Right hindlimb (tissue), 1 donor: ENCODE measurements around the gene UBXN10.
"Not testable (repeated sequence)": the region's sequence is repeated elsewhere in the genome, so short reads cannot be mapped to it uniquely, and the experiment has no call there.

ENCODE experiments used
- DNase-seq: peaks from one replicate; pipeline ENCODE4 v3.0.0-alpha.2; 2018

UBXN10 gene

DNA sequence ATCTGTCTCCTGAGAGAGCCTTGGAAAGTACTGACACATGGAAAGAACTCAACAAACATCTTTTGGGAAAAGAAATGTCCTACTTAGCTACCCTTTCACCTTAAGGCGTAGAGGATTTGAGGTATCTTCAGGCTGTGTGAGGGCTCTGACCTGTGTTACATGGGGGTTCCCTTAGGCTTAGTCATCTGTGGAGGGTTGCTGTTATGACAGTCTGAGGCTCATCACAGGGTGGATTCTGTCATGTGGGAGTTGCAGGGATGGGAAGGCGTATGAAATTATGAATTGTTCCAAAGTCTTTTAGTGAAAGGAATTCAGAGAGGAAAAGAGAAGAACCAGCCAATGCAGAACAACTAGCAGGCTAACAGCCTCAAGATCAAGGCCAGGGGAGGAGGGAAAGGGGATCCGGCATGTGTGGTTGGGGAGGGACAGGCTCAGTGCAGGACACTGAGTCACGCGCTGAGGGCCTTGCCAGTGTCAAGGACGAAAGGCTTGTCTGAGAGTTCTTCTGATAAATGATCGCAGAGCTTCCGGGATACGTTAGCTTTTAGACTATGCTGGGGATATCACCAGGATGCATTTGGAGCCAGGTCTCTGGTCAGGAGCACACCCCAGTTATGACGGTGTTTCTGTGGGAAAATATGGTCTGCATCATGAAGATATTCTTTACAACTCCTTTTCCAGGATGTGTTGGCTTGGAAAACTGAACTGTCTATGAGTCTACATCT, 25.0 kb downstream of the UBXN10 start:
- no peak for DNase-seq

- DNase-seq, result no peak
These were observed 25.6 kb downstream of the UBXN10 start for GRCh38 chr1:20211511-20211931.

- DNase-seq, result no peak
These were observed 26.3 kb downstream of the UBXN10 start for GRCh38 chr1:20212085-20212684.

DNA sequence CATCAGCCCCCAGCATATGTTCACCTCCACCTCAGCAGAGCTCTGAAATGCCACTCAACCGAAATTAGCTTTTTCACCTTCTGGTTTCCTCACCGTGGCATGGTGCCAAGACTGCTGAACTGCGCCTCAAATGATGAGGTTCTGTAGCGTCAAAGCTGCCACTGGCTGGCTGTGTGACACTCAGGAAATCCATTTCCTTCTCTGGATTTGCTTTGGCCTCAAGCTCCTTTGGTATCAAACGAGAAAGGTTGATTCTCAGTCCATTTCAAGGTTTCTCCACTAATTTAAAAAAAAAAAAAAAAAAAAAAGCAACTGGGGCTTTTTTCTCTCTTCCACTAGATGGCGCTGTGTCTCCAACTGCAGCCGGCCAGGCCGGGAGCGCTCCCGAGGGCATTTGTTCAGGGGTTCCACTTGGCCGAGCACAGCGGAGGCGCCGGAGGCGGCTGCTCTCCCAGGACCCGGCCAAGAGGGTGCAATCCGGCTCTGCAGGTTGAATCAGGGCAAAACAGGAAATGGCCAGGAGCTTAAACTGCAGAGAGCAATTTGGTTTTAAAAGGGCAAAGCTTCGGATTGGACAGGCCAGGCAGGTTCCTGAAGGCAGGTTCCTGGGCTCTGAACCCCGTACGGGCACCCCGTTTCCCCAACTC, 26.9 kb downstream of the UBXN10 start:
- peak; percentile 36 for DNase-seq

- no peak for DNase-seq
These were observed 29.8 kb downstream of the UBXN10 start for GRCh38 chr1:20215716-20216115.

DNA sequence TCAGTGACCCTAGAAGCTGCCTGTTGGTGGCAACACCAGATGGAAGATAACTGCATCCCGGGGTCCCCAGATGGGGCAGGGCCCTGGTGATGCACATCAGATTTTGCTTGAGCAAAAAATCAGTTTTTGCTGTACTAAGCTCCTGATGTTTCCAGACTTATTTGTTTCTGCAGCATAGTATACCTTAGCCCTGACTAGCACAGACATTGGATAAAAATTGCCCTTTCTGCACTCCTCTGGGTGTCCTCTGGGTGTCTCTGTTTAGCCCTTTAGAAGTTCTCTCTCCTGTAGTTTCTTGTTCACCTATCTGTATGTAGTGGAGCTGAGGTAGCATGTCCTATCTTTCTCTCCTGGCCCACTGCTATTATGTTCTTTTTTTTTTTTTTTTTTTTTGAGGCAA, 30.7 kb downstream of the UBXN10 start:
- DNase-seq, result no peak

- DNase-seq, result not testable (repeated sequence)
These were observed 33.2 kb downstream of the UBXN10 start for GRCh38 chr1:20219053-20219452.

DNA sequence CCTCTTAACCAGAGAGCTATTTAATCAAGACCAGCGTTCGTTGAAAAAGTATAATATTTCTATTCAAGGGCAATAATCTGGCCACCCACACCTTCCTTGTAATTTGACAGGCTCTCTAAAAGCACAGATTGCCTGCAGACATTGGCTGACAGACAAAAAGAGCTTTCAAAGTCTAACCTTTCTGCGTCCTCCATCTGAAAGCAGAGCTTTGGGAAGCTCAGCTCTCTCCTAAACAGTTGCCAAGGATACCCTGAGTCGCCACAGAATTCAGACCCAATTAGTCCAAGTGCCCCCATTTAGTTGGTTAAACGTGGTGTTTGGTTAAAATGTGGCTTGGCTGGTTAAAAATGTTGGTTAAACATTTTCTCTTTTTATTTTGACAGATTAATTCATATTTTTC, 34.1 kb downstream of the UBXN10 start:
- no peak for DNase-seq

- DNase-seq, result no peak
These were observed 37.2 kb downstream of the UBXN10 start for GRCh38 chr1:20223106-20223505.

GRCh38 chr1:20223551-20224419, 37.9 kb downstream of the UBXN10 start:
- no peak for DNase-seq

DNA sequence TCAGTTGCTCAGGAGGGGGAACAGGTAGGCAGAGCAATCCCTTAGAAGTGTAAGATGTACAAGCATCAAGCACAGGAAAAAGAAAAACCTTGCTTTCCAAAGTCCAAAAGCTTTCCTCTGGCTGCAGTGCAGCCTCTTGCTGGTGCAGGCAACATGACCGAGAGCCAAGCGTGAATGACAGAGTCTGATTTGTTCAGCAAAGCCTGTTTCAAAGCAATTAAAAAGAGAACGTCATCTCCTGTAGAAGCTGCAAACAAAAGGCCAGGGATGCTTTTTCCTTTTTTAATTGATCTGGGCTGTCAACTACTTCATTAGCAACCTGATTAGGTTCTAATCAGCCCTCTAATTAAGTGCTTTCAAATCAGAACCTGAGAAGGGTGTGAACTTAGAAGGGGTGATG, 38.6 kb downstream of the UBXN10 start:
- no peak for DNase-seq

DNA sequence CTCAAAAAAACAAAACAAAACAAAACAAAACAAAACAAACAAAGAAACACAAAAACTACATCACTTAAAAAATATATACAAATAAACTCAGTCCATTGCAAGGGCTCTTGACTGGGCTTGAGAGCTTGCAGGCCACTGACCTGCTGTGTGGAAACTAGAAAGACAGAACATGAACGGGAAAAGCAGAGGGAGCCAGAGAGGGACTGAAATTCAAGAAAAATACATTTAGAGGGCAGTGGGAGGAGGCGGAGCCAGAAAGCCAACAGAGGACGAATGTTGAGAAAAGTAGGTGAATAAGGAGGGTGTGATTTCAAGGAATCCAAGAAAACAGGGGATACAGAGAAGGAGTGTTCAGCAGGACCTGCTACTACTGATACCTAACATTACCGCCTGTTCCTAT, 41.8 kb downstream of the UBXN10 start:
- no peak for DNase-seq

GRCh38 chr1:20228314-20228825, 42.5 kb downstream of the UBXN10 start:
- DNase-seq, result no peak

DNA sequence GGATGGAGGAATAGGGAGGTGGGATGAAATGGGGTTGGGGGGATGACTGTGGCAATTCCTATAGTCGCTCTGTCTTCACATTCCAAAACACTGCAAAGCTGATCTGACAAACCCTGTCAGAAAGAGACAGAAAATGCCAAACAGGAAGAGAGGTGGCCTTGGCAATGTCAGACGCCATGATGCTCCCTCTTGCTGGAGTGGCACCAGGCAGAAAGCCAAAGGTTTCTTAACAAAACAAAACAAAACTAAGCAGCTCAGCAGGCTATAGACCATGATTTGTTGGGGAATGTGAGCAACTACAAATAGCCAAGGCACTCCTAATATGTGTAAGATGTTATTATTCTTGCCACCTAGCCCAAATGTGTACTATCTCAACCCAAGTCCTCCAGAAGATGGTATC, 43.3 kb downstream of the UBXN10 start:
- DNase-seq, result no peak

GRCh38 chr1:20232564-20232963, 46.7 kb downstream of the UBXN10 start:
- not testable (repeated sequence) for DNase-seq

DNA sequence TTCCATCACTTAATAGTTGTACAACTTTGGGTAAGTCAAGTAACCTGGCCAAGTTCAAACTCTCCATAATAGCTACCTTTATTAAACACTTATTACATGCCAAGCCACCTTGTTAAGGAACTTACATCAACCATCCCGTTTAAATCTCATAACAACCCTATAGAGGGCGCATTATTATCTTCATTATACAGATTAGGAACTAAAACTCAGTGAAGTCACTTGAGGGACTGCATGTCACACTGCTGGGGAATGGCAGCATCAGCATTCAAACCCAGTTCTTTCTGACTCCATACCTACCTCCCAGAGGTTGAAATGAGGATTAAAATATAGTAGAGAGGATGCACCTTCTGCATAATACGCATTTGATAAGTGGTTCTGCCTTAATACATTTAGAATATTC, 47.5 kb downstream of the UBXN10 start:
- DNase-seq, result no peak

- peak; percentile 36 for DNase-seq
These were observed 48.0 kb downstream of the UBXN10 start for GRCh38 chr1:20233866-20234265.

- DNase-seq, result no peak
These were observed 49.1 kb downstream of the UBXN10 start for GRCh38 chr1:20234788-20235535.

DNA sequence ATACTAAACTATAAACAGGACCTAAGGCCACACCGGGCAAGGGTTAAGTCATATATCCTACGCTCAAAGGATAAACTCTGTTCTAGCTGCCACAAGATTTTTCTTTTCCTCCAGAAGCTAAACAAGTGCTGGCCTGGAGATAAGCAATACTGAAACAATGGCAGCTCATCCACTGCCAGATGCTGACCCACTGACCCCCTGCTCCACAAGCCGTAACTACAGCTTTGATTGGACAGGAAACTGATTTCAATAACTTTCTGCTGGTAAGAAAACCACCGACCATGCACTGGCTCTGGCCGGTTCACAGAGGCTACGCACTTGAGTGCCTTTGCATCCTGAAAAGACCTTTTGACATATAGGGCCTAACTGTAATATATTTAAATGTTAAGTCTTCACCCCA, 51.8 kb downstream of the UBXN10 start:
- DNase-seq, result no peak

DNA sequence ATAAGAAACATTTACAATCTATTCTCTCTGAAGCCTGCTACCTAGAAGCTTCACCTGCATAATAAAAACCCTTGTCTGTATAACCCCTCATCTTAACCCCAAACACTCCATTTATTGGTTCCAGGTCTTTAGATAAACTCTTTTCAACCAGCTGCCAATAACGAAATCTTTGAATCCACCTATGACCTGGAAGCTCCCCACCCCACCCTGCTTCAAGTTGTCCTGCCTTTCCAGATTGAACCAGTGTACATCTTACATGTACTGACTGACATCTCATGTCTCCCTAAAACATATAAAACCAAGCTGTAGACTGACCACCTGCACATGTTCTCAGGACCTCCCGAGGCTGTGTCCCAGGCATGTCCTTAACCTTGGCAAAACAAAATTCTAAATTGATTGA, 54.1 kb downstream of the UBXN10 start:
- DNase-seq, result no peak

DNA sequence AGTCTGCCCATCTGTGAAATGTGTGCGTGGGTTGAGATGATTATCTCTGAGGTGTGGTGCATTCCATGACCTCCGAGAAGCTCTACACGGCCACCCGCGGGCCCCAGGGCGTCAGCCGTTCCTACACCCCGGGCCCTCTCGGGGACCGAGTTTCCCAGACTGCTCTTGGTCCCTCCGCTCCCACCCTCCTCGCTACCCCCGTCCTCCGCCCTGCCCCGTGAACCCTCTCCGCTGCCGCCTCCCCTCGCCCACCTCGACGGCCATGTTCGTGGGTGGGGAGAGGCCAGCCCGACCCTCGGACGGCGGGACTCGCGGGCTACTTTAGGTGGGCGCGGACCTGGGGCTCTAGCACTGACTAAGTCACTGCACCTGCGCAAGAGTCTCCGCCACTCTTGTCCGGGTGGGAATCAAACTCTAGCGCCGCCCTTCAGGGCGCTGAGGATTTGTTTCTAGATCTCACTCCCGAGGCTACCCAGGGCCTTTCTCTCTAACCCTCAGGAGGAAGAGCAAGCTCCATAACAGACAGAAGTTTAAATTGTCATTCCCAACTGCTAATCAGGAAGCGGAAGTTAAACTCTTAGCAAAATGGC, 57.1 kb downstream of the UBXN10 start:
- DNase-seq, result no peak
